GM10248 (cell line): ENCODE data around the gene IRF1.

ENCODE experiments used
- CTCF ChIA-PET: fragments of 300-600 bp; sonication (Branson Sonifier 250); formaldehyde crosslinking; extraction: SDS; loops from one replicate; lab custom pipeline; 2021; ENCODE audit warnings: antibody characterized with exemption; lab: Yijun Ruan, JAX
- POLR2A ChIA-PET: fragments of 350-650 bp; sonication (Branson Sonifier 250); formaldehyde crosslinking; extraction: SDS; loops from one replicate; lab custom pipeline; 2020; ENCODE audit warnings: antibody characterized with exemption; lab: Yijun Ruan, JAX
- DNase-seq: peaks from one replicate; pipeline ENCODE4 v3.0.0; 2012; ENCODE audit errors: extremely low spot score
- CTCF ChIP-seq: IDR thresholded peaks from 2 replicates; pipeline ENCODE4 v1.5.1; 2012; ENCODE audit warnings: mild to moderate bottlenecking, low read depth; ENCODE audit errors: extremely low read depth, missing control alignments, control extremely low read depth

Gene IRF1

GRCh38 chr5:132483661-132484390 lies 6.7 kb downstream of the IRF1 start:
- no peak for DNase-seq
- ChIA-PET POLR2A (interaction anchor here (0.8 to 1.9 kb wide), 6 partner anchors 12 to 63 kb away, joined by 3 to 6 read pairs (median 6); no protein-coding TSS in a partner anchor), CTCF (interaction anchor here (0.9 to 2.1 kb wide), 8 partner anchors 8 to 59 kb away, joined by 3 to 8 read pairs (median 4); no protein-coding TSS in a partner anchor)
- no peak for TF ChIP-seq CTCF

GRCh38 chr5:132483101-132483500 lies 7.5 kb downstream of the IRF1 start:
- ChIA-PET POLR2A (interaction anchor here (0.7 to 1.9 kb wide), 6 partner anchors 10 to 63 kb away, joined by 3 to 16 read pairs (median 6); no protein-coding TSS in a partner anchor), CTCF (interaction anchor here (0.9 to 2.1 kb wide), 6 partner anchors 9 to 58 kb away, joined by 3 to 8 read pairs (median 4); no protein-coding TSS in a partner anchor)

GRCh38 chr5:132481596-132482211 lies 8.9 kb downstream of the IRF1 start:
- CTCF ChIA-PET = interaction anchor here (0.7 to 6.5 kb wide), 6 partner anchors 8 to 61 kb away, joined by 3 to 62 read pairs (median 17); partner anchors contain the start of gene IRF1
- no peak for DNase-seq
- TF ChIP-seq CTCF = no peak
- POLR2A ChIA-PET = interaction anchor here (0.6 to 7.9 kb wide), 6 partner anchors 6 to 56 kb away, joined by 3 to 132 read pairs (median 14); partner anchors contain the start of gene IRF1

More at GRCh38 chr5:132483101-132483500, 7.5 kb downstream of the IRF1 start:
- no peak for TF ChIP-seq CTCF
- no peak for DNase-seq

GRCh38 chr5:132480893-132481595 lies 9.5 kb downstream of the IRF1 start:
- DNase-seq = no peak
- ChIA-PET POLR2A (interaction anchor here (1.0 to 7.9 kb wide), 7 partner anchors 7 to 243 kb away, joined by 3 to 132 read pairs (median 5); partner anchors contain the start of gene IRF1), CTCF (interaction anchor here (0.7 to 6.5 kb wide), 13 partner anchors 9 to 209 kb away, joined by 3 to 62 read pairs (median 6); partner anchors contain the start of gene IRF1)
- no peak for TF ChIP-seq CTCF

- ChIA-PET POLR2A (interaction anchor here (0.5 to 7.9 kb wide), 10 partner anchors 8 to 1246 kb away, joined by 3 to 132 read pairs (median 6); partner anchors contain the start of gene IRF1), CTCF (interaction anchor here (1.0 to 6.5 kb wide), 17 partner anchors 9 to 301 kb away, joined by 3 to 62 read pairs (median 6); partner anchors contain the start of gene IRF1)
- no peak for DNase-seq
- TF ChIP-seq CTCF = no peak
These were observed 10.1 kb downstream of the IRF1 start for GRCh38 chr5:132480546-132480892.
